Left ventricle myocardium inferior (tissue), 1 donor: ENCODE data around the gene MORF4L1. TPM values are rescaled to one million over a fixed set of nuclear protein-coding genes. Genes with fewer than 3 reads are reported as not detected.
"Not testable (repeated sequence)": the region's sequence is repeated elsewhere in the genome, so short reads cannot be mapped to it uniquely, and the experiment has no call there.

Experiments
- DNase-seq: peaks from one replicate; pipeline ENCODE4 v3.0.0-alpha.2; 2020
- H3K27ac ChIP-seq: fragments of 200-600 bp; replicated peaks from 2 replicates; pipeline ENCODE4 v1.8.0; 2021
- H3K27me3 ChIP-seq: fragments of 200-600 bp; 2 replicates; pipeline ENCODE4 v1.8.0; 2021; ENCODE audit warnings: low read depth
- H3K36me3 ChIP-seq: fragments of 200-600 bp; 2 replicates; pipeline ENCODE4 v1.8.0; 2021
- H3K4me1 ChIP-seq: fragments of 200-600 bp; 2 replicates; pipeline ENCODE4 v1.8.0; 2021
- H3K4me3 ChIP-seq: fragments of 200-600 bp; 2 replicates; pipeline ENCODE4 v1.8.0; 2021; ENCODE audit warnings: mild to moderate bottlenecking, moderate library complexity
- H3K9me3 ChIP-seq: fragments of 200-600 bp; replicated peaks from 2 replicates; pipeline ENCODE4 v1.8.0; 2021
- CTCF ChIP-seq: fragments of 200-600 bp; IDR thresholded peaks from 2 replicates; pipeline ENCODE4 v1.8.0; 2021; ENCODE audit warnings: antibody characterized with exemption, mild to moderate bottlenecking, borderline replicate concordance
- intact Hi-C: fragments of 100-400 bp; cut with micrococcal nuclease; formaldehyde crosslinking; loops from one replicate; pipeline ENCODE4 v1.11.0; 2022
- total RNA-seq: library from RNA; stranded (reverse); fragmentation: NEBNext Ultra II Directional; extraction: Animal tissue kit (Norgen Biotek cat#: 25700); gene quantifications from one replicate; pipeline ENCODE4 v1.2.1, GENCODE V29; 2021
- donor health status: DM: no; HTN: yes; CAD: no; lungs with severe emphysema.

MORF4L1 gene
- total RNA-seq, 1 donor from 2014 or later, result 310 TPM

- Histone ChIP-seq H3K4me1 (no peaks in the 10 kb centered on the region), H3K4me3 (no peak overlapping the region), H3K27ac (no peak overlapping the region), H3K9me3 (no peaks in the 10 kb centered on the region), H3K27me3 (no peaks in the 10 kb centered on the region), H3K36me3 (no peaks in the 10 kb centered on the region)
- intact Hi-C loops, result no loop called here
- no peak for DNase-seq
- TF ChIP-seq CTCF, result no peak
Measured at GRCh38 chr15:78841376-78841706, 31.3 kb upstream of the MORF4L1 start.

GRCh38 chr15:78841891-78842290 is 30.8 kb upstream of the MORF4L1 start:
- H3K9me3 ChIP-seq, result no peaks in the 10 kb centered on the region
- H3K27ac ChIP-seq, result no peak overlapping the region
- no peak overlapping the region for H3K4me3 ChIP-seq
- H3K27me3 ChIP-seq, result no peaks in the 10 kb centered on the region
- H3K36me3 ChIP-seq, result no peaks in the 10 kb centered on the region
- no peak for TF ChIP-seq CTCF
- no peak for DNase-seq
- no peaks in the 10 kb centered on the region for H3K4me1 ChIP-seq
- intact Hi-C loops, result no loop called here

- Histone ChIP-seq H3K4me1 (no peaks in the 10 kb centered on the region), H3K36me3 (no peaks in the 10 kb centered on the region), H3K9me3 (no peaks in the 10 kb centered on the region), H3K27me3 (no peaks in the 10 kb centered on the region), H3K4me3 (no peak overlapping the region), H3K27ac (no peak overlapping the region)
- intact Hi-C loops, result no loop called here
- no peak for TF ChIP-seq CTCF
- no peak for DNase-seq
Measured at GRCh38 chr15:78842519-78842918, 30.2 kb upstream of the MORF4L1 start.

GRCh38 chr15:78846906-78847305 is 25.8 kb upstream of the MORF4L1 start:
- H3K36me3 ChIP-seq, H3K27ac ChIP-seq, DNase-seq, intact Hi-C loops, H3K9me3 ChIP-seq, H3K4me3 ChIP-seq, H3K4me1 ChIP-seq, H3K27me3 ChIP-seq: not testable (repeated sequence)

- H3K36me3 ChIP-seq, H3K27ac ChIP-seq, H3K9me3 ChIP-seq, intact Hi-C loops, H3K4me1 ChIP-seq, H3K27me3 ChIP-seq, H3K4me3 ChIP-seq, DNase-seq: not testable (repeated sequence)
Measured at GRCh38 chr15:78847387-78847906, 25.2 kb upstream of the MORF4L1 start.

- DNase-seq, result no peak
- Histone ChIP-seq H3K36me3 (no peaks in the 10 kb centered on the region), H3K4me1 (no peaks in the 10 kb centered on the region), H3K27me3 (no peaks in the 10 kb centered on the region), H3K9me3 (no peaks in the 10 kb centered on the region), H3K27ac (no peak overlapping the region), H3K4me3 (no peak overlapping the region)
- intact Hi-C loops, result no loop called here
- TF ChIP-seq CTCF, result no peak
Measured at GRCh38 chr15:78850352-78850751, 22.3 kb upstream of the MORF4L1 start.
